ENCODE data around the gene PRKAG1.

The PRKAG1 gene

DNA sequence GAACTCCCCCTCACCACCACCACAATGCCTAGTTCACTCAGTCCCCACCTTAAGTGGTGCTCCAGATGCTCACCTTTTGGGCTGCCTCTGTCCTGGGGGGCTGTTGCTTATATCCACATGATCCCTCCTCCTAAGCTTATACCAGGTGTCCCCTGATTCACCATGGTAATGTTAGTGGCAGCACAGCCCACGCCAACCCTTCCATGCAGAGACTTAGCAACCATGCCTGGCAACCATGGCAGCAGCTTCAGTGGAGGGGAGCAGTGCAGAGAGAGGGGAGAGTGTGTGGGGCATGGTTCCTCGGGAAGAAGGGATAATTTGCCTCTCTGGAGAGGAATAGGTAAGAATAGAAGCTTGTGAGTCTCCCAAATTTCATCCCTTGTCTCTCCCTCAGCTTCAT, 18.2 kb downstream of the PRKAG1 start:
- no peak for DNase-seq

DNA sequence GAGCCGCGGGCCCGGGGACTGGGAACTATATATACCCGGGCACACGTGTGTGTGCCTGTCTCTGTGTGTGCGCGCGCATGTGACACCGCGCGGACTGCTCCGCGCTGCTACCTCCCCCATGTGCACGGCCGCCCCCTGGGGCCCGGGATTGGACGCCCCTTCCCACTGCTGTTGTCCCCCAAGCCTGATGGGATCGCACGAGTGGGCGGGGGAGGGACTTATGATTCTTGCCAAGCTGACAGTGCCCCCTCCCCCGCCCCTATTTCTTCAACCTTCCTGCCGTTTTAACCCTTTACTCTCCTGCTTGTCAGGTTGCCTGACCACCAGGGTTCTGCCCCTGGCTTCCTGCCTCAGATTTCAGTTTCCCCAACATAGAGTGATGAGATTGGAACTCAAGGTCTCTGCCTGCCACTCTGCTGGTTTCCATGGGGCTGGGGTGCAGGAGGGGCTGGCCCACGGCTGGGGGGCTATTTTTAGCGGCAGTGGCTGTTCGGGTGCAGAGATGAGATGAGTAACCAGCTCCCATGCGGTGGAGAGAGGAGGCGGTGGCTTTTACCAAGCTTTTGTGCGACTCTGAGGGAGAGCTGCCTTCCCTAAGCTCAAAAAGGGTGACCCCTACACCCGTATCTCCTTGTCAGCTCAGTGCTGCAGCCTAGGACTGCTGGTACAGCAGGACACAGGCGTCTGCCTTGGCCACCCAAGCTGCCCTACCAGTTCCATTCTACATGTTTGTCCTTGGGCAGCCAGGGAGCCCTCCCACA, 19.0 kb downstream of the PRKAG1 start, which contains the start of gene DDN:
TSS of gene DDN (minus strand) at position 5 of the 761 bp plus-strand sequence. CDS start 88 bp downstream, outside the sequence.
- DNase-seq: peak; percentile 62

DNA sequence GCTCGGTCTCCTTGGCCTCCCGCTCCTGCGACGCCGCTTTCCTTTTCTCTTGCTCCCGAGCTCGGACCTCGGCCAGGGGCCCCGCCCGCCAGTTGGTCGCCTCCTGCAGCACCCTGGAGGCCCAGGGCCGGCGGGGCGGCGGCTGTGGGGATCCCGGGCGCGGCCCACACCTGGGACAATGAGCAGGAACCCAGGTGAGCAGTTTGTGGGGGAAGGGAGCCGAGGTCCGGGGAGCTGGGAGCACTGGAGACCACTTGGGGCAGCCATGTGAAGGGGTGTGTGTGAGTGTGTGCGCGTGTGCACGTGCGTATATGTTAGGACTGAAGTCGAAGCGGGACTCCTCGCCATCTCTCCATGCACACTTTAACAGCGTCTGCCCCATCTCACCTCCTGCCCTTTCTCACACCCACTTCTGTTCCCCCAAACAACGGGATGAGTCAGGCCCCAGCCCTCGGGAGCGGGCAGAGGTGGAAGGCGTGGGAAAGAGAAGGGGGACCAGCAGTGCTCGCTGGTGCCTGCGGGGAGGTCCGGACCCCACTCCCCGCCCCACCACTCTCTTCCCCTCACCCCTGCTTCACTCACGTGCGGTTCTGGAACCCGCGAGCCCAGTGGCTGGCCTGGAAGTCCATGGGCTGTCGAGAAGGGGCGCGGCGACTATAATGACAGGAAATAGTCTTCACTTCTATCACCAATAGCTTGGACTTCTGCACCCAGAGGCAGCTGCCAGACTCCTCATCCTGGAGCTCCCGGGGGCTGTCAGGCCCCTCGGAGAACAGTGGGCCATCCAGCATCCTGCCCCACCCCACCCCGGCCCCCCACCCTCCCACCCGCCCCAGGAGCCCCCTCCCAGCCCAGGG, 19.9 kb downstream of the PRKAG1 start:
- DNase-seq: no peak

DNA sequence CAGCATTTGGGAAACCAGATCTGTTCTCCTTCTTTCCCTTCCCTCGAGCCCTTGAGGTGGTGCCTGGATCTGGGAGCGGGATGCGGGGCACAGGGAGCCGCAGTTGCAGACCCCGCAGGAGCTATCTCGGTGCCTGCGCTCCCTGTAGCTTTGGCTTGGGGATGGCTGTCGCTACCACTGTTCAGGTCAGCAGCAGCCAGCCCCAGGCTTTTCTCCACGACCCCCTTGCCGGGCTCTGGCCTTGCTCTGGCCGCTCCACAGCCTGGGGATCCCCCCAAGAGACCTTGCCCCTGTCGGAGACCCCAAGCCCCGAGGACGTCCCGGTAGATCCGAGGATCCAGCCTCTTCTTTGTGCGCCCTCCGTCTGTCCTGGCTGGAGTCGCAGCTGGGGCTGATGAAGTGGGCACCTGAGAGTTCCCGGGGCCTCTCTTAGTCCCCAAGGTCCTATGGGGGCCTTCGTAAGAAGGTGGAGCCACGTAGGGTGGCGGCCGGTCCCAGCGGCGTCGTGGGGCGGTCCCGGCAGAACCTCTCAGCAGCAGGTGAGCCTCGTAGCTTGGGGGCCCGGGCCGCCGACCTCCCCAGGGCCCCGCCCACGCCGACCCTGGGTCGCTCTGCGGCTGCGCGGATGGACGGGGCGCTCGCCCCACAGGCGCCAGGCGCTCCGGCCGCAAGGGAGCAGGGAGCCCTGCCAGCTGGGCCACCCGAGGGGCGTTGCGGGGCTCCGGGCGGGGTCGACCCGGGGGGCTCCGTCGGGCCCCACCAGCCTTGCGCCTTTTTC, 20.7 kb downstream of the PRKAG1 start:
- DNase-seq: peak; percentile 36

DNA sequence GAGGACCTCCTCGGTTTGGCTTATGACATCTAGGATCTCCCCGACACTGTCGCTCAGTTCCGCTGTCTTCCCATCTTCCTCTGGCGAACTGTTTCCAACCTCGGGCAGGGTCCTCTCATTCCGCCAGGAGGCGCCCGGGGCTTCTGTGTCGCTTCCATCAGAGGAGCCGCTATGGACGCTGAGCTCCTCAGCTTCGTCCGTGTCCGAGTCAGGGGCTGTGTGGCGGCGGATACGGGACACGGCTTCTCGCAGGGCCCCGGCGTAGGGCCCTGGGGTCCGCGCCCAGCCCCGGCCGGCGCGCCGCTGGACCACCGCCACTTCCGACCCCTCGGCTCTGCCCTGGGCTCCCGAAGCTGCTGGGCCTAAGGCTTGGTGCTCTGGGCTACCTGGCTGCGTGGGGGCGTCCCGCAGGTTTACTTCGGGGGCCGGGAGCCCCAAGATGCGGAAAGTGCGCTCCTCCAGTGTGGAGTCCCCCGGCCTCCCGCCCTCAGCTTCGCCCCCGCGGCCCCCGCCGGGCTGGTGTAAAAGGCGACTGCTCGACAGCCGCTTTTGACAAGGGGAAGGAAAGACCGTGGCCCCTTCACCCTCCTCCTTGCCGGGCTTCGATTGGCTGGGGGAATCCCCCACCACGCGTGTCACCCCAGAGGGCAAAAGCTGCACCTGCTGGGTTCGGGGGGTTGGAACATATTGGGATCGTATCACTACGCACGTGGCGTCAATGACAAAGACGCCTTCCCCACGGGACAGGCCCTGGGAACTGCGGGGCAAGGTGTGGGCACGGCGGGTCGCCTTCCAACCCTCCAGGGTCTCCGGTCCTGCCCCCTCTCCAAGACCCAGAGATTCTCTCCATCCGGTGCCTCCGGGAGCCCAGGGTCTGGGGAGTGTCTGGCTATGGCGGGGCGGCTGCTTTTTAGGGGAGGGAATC, 21.5 kb downstream of the PRKAG1 start:
- DNase-seq: peak; percentile 70

DNA sequence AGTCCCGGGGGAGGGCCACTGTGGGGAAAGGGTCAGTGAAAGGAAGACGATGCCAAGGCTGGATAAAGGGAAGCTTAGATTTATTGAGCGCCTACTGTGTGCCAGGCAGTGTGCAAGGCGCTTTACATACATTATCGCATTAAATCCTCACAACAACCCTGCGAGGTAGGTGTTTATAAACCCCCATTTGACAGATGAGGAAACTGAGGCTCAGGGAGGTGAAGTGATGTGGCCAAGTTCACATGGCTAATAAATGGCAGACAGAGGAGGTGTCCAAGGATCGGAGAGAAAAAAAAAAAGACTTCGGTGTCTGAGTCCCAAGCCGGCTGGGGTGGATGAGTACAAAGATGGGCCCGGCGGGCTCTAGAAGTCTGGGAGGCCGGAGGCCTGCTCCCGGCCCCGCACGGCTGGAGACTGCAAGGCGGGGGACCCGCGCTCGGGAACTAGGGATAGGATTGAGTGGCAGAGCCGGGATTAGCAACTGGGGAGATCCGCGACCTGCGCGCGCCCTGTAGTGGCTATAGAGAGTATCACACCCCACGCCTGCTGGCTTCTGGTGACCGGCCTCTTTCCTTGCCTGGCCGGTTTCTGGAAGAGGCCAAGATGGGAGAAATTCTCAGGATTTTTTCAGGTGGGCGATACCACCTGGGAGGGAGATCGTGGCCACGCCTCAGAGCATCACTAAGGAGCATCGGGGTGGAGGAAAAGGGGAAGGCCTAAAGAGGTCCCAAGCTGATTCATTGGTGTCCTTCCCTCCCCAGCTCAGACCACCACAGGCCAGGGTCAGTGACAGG, 23.3 kb downstream of the PRKAG1 start:
- peak; percentile 63 for DNase-seq

DNA sequence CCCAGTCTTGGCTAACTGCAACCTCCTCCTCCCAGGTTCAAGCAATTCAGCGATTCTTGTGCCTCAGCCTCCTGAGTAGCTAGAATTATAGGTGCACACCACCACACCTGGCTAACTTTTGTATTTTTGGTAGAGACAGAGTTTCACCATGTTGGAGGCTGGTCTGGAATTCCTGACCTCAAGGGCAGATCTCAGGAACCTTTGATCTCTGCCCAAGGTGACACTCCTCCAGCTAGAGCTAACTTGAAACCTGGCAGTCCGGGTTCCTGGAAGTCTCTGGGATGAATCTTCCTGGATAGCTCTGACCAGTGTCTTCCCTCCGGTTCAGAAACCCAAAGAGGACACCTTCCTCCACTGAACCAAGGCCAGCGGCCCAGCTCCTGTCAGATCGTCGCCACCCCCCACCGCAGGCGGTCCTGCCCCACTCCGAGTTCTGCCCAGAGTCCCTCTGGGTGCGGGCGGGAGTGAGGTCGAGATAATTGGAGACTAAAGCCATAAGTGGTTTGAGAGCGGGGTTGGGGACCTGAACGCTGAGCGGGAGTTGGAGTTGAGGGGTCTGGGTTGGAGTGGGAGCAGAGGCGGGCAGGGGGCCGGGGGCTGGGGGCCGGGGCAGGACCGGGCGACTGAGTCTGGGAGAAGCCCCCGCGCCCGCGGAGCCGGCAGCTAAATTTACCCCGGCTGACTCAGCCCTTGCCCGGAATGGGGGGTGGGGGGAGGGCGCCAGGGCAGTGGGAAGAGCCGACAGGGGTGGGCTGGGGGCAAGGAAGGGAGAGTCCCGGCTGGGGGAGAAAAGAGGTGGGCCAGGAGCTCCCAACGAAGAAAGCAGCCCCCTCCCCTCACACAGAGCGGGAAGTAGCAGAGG, 24.1 kb downstream of the PRKAG1 start:
- DNase-seq: no peak

DNA sequence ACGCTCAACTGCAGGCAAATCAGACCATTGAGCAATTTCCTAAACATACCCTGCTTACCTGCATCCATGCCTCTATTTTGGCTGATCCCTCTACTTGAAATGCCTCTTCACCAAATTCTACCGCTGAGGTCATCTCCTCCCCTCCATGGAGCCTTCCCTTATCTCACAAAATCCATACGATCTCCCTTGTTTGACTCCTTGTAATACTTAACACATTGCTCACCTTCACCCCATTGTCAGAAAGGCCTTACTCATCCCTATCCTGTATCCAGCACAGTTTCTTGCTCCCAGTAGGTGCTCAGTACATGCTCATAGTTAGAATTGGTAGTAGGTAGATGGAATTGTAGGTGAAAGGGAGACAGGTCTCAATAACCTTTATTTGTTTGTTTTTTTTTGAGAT, 24.8 kb downstream of the PRKAG1 start:
- no peak for DNase-seq

DNA sequence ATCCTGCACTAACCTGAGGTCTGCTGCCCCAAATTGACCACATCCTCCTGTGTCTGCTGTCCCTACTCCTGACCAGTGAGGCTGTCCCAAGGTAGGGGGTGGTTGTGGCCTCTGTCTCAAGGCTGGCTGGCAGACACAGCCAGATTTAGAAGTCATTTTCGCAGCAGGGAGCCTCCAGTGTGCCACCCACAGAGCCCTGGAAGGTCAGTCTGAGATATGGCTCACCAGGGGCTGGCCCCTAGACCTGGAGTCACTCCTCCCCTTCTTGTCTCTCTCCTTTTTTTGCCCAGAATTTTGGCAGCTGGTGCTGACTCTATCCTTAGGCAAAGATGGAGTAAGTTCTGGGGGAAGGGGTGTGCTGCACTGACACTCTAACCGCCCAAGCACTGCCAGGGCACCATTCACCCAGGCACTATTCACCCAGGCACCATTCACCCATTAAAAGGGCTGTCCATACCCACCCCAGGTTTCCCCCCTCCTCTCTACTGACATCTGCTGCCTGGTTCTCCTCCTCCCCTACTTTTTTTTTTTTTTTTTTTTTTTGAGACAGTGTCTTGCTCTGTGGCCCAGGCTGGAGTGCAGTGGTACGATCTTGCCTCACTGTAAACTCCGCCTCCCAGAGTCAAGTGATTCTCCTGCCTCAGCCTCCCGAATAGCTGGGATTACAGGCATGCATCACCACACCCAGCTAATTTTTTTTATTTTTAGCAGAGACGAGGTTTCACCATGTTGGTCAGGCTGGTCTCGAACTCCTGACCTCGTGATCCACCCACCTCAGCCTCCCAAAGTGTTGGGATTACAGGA, 27.1 kb downstream of the PRKAG1 start:
- DNase-seq: no peak

DNA sequence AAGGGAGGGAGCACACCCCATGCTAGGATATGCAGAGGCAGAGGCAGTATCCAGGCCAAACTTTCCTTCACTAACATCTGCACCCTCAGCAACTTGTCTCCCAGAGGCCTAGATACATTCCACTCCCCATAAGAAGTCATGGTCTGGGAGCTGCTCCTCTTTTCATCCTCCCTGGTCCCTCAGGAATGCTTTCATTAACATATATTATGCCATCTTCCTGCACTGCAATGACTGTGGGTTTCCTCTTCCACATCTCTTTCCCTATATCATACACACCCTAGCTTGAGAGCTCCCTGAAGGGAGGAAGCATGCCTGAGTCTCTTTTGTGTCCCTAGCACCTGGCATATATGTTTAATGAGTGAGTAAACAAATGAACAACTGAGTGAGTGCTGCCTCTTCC, 28.0 kb downstream of the PRKAG1 start:
- no peak for DNase-seq

DNA sequence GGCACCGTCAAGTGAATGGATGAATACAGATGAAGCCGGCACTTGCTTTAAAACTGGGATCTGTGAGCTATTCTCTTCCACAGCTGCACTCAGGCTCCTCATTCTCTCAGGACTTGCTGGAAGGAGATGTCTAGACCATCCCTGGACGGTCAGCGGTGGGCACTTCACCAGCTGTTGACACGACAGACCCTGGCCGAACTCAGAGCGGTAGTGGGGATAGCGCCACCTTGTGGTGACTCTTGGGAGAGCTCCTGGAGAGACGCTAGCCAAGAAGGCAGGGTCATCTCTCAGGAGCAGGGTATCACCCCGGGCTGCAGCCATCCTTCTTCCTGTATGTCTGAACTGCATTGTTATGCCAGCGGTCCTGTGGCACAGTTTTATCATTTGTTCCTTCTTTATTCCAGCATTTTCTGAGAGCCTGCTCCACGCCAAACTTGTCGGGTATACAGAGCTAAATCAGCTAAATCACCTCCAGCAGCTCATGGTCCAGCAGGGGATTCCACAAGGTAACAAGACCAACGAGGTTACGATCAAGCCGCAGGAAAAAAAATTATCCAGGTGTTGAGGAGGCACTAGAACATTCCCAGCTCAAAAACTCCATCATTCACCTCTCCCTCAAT, 30.4 kb downstream of the PRKAG1 start:
- peak; percentile 80 for DNase-seq

DNA sequence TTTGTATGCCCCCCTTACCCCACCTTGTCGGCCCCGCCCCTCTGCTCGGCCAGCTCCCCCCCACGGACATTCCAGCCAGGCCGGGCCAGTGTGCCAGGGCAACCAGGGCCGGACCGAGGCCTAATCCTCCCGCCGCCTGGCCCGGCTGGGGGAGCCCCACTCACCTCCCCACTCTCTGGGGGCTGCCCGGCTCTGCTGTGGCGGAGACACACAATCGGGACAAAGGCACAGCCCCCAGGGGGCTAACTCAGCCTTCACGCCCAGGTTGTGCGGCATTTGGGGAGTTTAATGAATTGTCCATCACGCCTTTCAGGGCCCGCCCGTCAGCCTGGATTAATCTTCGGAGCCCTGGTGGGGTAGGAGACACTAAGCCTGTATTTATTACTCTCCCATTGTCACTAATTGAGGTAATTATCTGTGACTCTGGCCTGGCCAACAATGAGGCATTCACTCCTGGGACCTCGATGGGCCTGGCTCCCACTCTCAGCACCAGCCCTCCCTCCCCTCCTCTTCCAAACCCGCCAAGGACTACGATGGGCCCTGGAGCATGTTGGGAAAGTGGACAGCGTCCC, 31.8 kb downstream of the PRKAG1 start:
- DNase-seq: no peak

DNA sequence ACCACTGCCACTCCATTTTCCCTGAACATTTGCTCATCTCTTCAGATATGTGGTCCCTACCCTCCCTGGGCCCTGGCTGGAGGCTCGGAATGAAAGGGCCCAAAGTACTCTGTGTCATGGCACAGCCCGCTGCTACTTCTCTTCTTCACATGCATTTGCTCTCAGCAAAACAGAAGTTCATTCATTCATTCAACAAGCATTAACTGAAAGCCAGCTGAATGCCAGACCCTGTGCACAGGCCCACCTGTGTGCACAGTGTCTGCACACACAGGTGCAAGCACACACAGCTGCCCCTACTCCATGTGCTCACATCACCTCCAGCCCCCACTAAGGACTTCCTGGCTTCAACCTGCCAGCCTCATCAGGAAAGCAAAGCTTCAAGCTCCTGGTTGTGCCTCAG, 32.7 kb downstream of the PRKAG1 start:
- DNase-seq: no peak

DNA sequence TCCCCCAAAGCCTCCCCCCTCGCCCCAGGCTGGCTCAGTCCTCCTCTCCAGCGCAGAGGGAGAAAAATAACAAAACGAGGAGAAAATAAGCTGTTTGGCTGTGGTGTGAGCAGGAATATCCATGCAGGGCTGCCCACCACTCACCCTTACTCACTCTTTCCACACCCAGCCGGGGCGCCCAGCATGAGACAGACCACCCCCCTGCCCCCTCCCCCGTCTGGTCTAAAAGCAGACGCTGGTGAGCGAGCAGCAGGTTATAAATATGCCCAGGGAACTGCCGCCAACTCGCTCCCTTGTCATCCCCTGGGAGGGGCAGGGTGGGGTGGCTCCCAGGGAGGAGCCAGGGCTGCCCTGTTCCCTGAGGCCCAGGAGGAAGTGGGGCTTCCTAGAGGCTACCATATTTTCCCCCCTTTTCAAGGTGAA, 33.1 kb downstream of the PRKAG1 start:
- DNase-seq: no peak

DNA sequence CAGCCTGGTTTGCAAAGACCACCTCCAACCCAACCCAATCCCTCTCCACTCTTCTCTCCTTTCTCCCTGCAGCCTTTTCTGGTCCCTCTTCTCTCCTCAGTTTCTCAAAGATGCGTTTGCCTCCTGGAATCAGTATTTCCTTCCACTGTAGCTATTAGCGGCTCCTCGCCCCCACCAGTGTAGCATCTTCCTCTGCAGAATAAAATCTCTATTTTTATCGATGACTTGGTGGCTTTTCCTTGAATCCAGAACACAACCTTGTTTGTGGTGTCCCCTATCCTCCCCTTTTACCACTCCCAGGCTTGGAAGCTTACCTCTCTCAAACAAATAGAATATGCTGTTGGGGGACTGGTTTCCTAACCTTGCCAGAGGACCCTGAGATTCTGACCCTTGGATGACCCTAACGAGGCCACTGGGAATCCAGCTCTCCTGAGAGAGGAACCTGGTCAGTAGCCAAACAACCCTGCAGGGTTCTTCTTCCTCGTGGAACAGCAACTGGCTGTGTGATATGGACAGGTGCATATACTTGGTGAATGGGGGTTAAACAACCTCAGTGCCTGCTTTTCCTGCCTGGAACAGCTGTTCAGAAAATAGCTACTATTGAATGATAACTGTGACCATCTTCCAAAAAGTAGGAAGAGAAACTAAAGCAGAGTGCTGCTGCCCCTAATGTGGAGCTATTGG, 36.0 kb downstream of the PRKAG1 start:
- no peak for DNase-seq

DNA sequence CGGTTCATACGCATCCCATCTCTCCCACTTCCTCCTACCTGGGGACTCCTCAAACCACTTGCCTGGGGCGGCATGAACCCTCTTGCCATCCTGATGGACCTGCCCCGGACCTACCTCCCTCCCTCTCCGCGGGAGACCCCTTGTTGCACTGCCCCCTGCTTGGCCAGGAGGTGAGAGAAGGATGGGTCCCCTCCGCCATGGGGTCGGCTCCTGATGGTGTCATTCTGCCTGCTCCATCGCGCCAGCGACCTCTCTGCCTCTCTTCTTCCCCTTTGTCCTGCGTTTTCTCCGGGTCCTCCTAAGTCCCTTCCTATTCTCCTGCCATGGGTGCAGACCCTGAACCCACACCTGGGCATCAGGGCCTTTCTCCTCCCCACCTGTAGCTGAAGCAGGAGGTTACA, 36.8 kb downstream of the PRKAG1 start:
- no peak for DNase-seq

DNA sequence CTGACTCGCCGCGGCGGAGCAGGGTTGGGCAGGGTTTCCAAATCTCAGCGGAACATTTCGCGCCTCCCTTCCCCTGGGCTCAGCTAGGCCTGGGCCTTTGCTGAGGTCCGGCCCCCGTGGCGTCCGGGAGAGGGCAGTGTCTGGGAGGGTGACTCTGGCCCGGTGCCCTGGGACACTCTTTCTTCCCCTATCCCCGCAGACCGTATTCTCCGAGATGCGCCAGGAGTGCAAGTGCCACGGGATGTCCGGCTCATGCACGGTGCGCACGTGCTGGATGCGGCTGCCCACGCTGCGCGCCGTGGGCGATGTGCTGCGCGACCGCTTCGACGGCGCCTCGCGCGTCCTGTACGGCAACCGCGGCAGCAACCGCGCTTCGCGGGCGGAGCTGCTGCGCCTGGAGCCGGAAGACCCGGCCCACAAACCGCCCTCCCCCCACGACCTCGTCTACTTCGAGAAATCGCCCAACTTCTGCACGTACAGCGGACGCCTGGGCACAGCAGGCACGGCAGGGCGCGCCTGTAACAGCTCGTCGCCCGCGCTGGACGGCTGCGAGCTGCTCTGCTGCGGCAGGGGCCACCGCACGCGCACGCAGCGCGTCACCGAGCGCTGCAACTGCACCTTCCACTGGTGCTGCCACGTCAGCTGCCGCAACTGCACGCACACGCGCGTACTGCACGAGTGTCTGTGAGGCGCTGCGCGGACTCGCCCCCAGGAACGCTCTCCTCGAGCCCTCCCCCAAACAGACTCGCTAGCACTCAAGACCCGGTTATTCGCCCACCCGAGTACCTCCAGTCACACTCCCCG, 37.4 kb downstream of the PRKAG1 start:
- DNase-seq: peak; percentile 56

Measured in activated CD4-positive, alpha-beta T cell treated with anti-CD3 and anti-CD28 coated beads, Interleukin-2, Interleukin-6, amounts not matched to agents 100 ng/mL and 50 ng/mL, durations not matched to agents 16 hours and 8 hours (primary cell).